Hepatocyte (in vitro differentiated cells): Measurements from ENCODE around the gene PCDH9.
"Not testable (repeated sequence)": the region's sequence is repeated elsewhere in the genome, so short reads cannot be mapped to it uniquely, and the experiment has no call there.

ENCODE experiments used
- CTCF ChIP-seq: fragments of 200-600 bp; sonication (generic); IDR thresholded peaks from 2 replicates; pipeline ENCODE4 v1.5.1; 2016; ENCODE audit warnings: antibody characterized with exemption, mild to moderate bottlenecking; ENCODE audit not compliant: poor library complexity
- EZH2 ChIP-seq: fragments of 200-600 bp; sonication (generic); IDR thresholded peaks from 2 replicates; pipeline ENCODE4 v1.6.1; 2016; ENCODE audit warnings: antibody characterized with exemption, mild to moderate bottlenecking, borderline replicate concordance
- EZH2phosphoT487 ChIP-seq: fragments of 200-600 bp; sonication (generic); IDR thresholded peaks from one replicate; pipeline ENCODE4 v1.6.1; 2018; ENCODE audit warnings: antibody characterized with exemption, mild to moderate bottlenecking, low read depth, moderate library complexity; ENCODE audit not compliant: unreplicated experiment, severe bottlenecking

DNA sequence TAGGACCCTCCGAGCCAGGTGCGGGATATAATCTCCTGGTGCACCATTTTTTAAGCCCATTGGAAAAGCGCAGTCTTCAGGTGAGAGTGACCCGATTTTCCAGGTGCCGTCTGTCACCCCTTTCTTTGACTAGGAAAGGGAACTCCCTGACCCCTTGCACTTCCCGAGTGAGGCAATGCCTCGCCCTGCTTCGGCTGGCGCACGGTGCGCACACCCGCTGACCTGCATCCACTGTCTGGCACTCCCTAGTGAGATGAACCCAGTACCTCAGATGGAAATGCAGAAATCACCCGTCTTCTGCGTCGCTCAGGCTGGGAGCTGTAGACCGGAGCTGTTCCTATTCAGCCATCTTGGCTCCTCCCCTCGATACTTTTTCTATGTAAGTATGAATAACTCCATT is 970.7 kb downstream of the PCDH9 start:
- not testable (repeated sequence) for TF ChIP-seq EZH2, CTCF, EZH2phosphoT487
